ENCODE data around the gene SMC3. TPM values are rescaled to one million over a fixed set of nuclear protein-coding genes. Genes with fewer than 3 reads are reported as not detected.
"Not testable (repeated sequence)": the region's sequence is repeated elsewhere in the genome, so short reads cannot be mapped to it uniquely, and the experiment has no call there.

SMC3 gene
- total RNA-seq, 1 donor from 2014 or later: 94.6 TPM

- Mint-ChIP-seq H3K9me3 (ENCODE audit: low read depth) (no peaks in the 10 kb centered on the region), H3K4me3 (ENCODE audit: low read depth) (no peak overlapping the region), H3K27ac (no peak overlapping the region), H3K36me3 (ENCODE audit: insufficient read depth) (no peaks in the 10 kb centered on the region), H3K27me3 (peaks cover 31% of the 10 kb centered on the region), H3K4me1 (ENCODE audit: low read depth) (peaks cover 18% of the 10 kb centered on the region)
- no peak for DNase-seq (ENCODE audit: low spot score, unreplicated experiment)
- TF ChIP-seq CTCF (IDR thresholded peaks at IDR 0.05; ENCODE audit: unreplicated experiment): no peak
Measured at GRCh38 chr10:110638319-110638718, 70.8 kb downstream of the SMC3 start.

DNA sequence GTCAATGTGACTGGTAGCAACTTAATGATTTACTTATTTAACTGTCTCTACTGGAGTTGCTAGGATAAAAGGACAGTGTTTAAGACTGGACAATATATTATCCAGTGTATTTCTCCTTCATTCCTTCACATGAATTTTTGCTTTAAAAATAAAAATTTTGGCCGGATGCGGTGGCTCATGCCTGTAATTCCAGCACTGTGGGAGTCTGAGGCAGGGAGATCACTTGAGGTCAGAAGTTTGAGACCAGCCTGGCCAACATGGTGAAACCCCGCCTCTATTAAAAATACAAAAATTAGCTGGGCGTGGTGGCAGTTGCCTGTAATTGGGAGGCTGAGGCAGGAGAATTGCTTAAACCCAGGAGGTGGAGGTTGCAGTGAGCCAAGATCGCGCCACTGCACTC lies 71.6 kb downstream of the SMC3 start:
- H3K27ac Mint-ChIP-seq; H3K4me3 Mint-ChIP-seq (ENCODE audit: low read depth); H3K36me3 Mint-ChIP-seq (ENCODE audit: insufficient read depth); H3K9me3 Mint-ChIP-seq (ENCODE audit: low read depth); DNase-seq (ENCODE audit: low spot score, unreplicated experiment): not testable (repeated sequence)
- Mint-ChIP-seq H3K4me1 (ENCODE audit: low read depth) (peaks cover 19% of the 10 kb centered on the region), H3K27me3 (peaks cover 33% of the 10 kb centered on the region)

GRCh38 chr10:110639858-110640257 lies 72.4 kb downstream of the SMC3 start:
- H3K36me3 Mint-ChIP-seq (ENCODE audit: insufficient read depth); H3K4me3 Mint-ChIP-seq (ENCODE audit: low read depth); DNase-seq (ENCODE audit: low spot score, unreplicated experiment); H3K27ac Mint-ChIP-seq; H3K9me3 Mint-ChIP-seq (ENCODE audit: low read depth): not testable (repeated sequence)
- Mint-ChIP-seq H3K4me1 (ENCODE audit: low read depth) (peaks cover 21% of the 10 kb centered on the region), H3K27me3 (peaks cover 36% of the 10 kb centered on the region)

GRCh38 chr10:110641256-110641655 lies 73.8 kb downstream of the SMC3 start:
- TF ChIP-seq CTCF (IDR thresholded peaks at IDR 0.05; ENCODE audit: unreplicated experiment): no peak
- peaks cover 47% of the 10 kb centered on the region for H3K27me3 Mint-ChIP-seq
- H3K4me3 Mint-ChIP-seq (ENCODE audit: low read depth): no peak overlapping the region
- no peaks in the 10 kb centered on the region for H3K36me3 Mint-ChIP-seq (ENCODE audit: insufficient read depth)
- H3K9me3 Mint-ChIP-seq (ENCODE audit: low read depth): no peaks in the 10 kb centered on the region
- H3K4me1 Mint-ChIP-seq (ENCODE audit: low read depth): peaks cover 21% of the 10 kb centered on the region
- H3K27ac Mint-ChIP-seq: peak overlapping the region; percentile 16
- no peak for DNase-seq (ENCODE audit: low spot score, unreplicated experiment)

DNA sequence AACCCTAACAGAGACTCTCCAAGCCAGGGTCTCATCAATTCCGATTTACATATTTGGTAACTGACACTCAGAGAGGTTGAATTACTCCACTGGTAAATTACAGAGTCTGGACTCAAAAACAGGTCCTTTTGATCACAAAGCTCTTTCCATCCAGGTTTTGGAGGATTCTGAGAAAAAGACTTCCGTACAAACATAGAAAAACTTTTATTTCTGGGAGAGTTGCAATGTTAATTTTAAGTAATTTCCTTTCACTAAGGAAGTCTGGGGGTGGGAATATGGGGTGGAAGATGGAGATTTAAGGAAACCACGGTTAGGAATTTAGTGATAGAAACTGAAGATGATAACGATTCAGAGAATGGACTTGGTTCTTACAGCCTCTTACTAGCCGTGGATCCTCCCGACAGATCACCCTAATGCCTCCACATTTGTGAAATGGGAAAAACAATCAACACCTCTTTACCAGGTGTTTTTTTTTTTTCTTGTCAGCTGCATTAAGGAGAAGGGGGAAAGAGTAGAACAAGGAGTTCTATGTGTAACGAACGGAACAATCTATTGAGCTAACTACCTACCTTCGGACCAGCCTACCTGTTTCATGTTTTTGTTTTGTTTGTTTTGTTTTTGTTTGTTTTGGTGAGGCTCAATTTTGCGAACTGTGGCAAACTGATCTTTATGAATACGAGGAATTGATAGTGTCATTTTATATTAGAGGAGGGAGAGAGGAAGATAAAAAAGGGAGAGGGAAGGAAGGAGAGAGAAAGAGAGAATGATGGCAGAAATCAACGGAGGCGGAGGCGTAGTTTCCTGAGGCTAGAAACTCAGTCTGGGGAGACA lies 74.9 kb downstream of the SMC3 start:
- peaks cover 15% of the 10 kb centered on the region for H3K4me1 Mint-ChIP-seq (ENCODE audit: low read depth)
- peaks cover 51% of the 10 kb centered on the region for H3K27me3 Mint-ChIP-seq
- H3K4me3 Mint-ChIP-seq (ENCODE audit: low read depth): peak overlapping the region; percentile 81
- no peak for DNase-seq (ENCODE audit: low spot score, unreplicated experiment)
- TF ChIP-seq CTCF (IDR thresholded peaks at IDR 0.05; ENCODE audit: unreplicated experiment): no peak
- peak overlapping the region; percentile 64 for H3K27ac Mint-ChIP-seq
- H3K9me3 Mint-ChIP-seq (ENCODE audit: low read depth): no peaks in the 10 kb centered on the region
- H3K36me3 Mint-ChIP-seq (ENCODE audit: insufficient read depth): no peaks in the 10 kb centered on the region

DNA sequence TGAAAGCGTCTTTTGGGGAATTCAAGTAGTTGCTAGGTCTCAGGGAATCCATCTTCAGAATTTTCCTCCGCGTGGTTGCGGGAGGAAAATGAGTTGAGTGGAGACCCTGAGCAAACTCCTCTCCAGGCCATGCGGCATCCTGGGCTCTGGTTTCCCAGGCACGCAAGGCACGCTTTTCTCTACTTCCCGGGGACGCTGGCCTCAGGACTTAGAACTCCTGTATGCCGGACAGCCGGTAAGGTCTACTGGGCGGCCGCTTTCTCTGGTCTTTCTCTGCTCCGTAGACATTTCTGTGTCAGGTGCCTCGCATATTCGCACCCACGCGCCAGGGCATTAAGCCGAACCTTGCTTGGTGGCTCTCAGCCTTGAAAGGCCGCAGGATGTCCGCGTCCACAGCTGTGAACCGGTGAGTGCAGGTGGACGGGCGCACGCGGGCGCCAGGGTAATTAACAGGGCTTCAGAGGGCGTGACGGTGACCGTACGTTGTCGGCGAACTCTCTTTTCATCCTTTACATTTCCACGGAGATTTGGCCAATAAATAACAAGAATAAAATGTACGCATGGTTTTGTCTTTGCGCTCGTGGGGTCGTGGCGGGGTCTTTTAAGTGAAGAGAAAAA lies 75.6 kb downstream of the SMC3 start:
- peak overlapping the region; percentile 88 for H3K27ac Mint-ChIP-seq
- H3K36me3 Mint-ChIP-seq (ENCODE audit: insufficient read depth): no peaks in the 10 kb centered on the region
- no peak for TF ChIP-seq CTCF (IDR thresholded peaks at IDR 0.05; ENCODE audit: unreplicated experiment)
- peaks cover 49% of the 10 kb centered on the region for H3K27me3 Mint-ChIP-seq
- H3K4me3 Mint-ChIP-seq (ENCODE audit: low read depth): peak overlapping the region; percentile 81
- DNase-seq (ENCODE audit: low spot score, unreplicated experiment): no peak
- no peaks in the 10 kb centered on the region for H3K9me3 Mint-ChIP-seq (ENCODE audit: low read depth)
- peaks cover 15% of the 10 kb centered on the region for H3K4me1 Mint-ChIP-seq (ENCODE audit: low read depth)
